Thyroid gland (tissue), 4 donors: ENCODE measurements around the gene LDAH.

Experiments
- CTCF ChIP-seq, 6 experiments: fragments of 200-600 bp in 3 of 6; fragments of 450-650 bp in 3 of 6; sonication (generic) in 3 of 6; IDR thresholded peaks; one replicate each; pipeline ENCODE4 v1.5.1; 2016 to 2019; ENCODE audit warnings: antibody characterized with exemption in 6 of 6, mild to moderate bottlenecking in 2 of 6, inconsistent platforms in 1 of 6, moderate library complexity in 1 of 6
- POLR2A ChIP-seq, 2 donors: fragments of 450-650 bp; IDR thresholded peaks; one replicate each; pipeline ENCODE4 v1.6.1; 2017; ENCODE audit warnings: antibody characterized with exemption in 2 of 2, mild to moderate bottlenecking in 2 of 2, moderate library complexity in 1 of 2

GRCh38 chr2:20832606-20833005 lies 9.7 kb upstream of the LDAH start:
- TF ChIP-seq CTCF (IDR thresholded peaks at IDR 0.05) (no peak), POLR2A (IDR thresholded peaks at IDR 0.05) (no peak)
